K562 (cell line): ENCODE measurements around the gene RNASEH1. TPM values are rescaled to one million over a fixed set of nuclear protein-coding genes. Genes with fewer than 3 reads are reported as not detected.

Experiments used
- ATAC-seq: fragments of 200-7000 bp; cut with Tn5 transposase; 3 replicates; pipeline ENCODE4 v1.9.1; 2020; ENCODE audit warnings: moderate library complexity
- BruUV-seq: library from RNA; stranded (reverse); fragments of 400-500 nt; replicated peaks from 2 replicates; lab custom pipeline; 2021; lab: Mats Ljungman, UMichigan
- CTCF ChIA-PET: fragments of 300-600 bp; formaldehyde crosslinking; extraction: SDS; loops from one replicate; lab custom pipeline; 2021; ENCODE audit warnings: low intra/inter-chr PET ratio; lab: Yijun Ruan, JAX
- POLR2A ChIA-PET: fragments of 300-600, 350-650 bp; sonication (Branson Sonifier 250); formaldehyde crosslinking; extraction: SDS; loops from one replicate; lab custom pipeline; 2021; ENCODE audit warnings: antibody characterized with exemption, inconsistent platforms; lab: Yijun Ruan, JAX
- DNase-seq, 4 experiments: peaks; one replicate each; pipeline versions ENCODE4 v3.0.0 to v3.0.0-alpha.2; 2011 to 2018; ENCODE audit warnings: low spot score in 3 of 4, mixed read lengths in 3 of 4; ENCODE audit errors: extremely low read depth in 1 of 4
- FAIRE-seq: peaks from 2 replicates; lab custom pipeline; 2011; peaks lifted over from hg19 to GRCh38; lab: Jason Lieb, UNC
- H2AFZ ChIP-seq: 2 replicates; pipeline ENCODE4 v1.6.0; 2011; ENCODE audit warnings: low read depth, low read length, control low read depth, inconsistent platforms
- H3K27ac ChIP-seq: fragments of 200-600 bp; 3 replicates; pipeline ENCODE4 v1.8.0; 2011; ENCODE audit warnings: low read depth, mild to moderate bottlenecking, control low read depth, inconsistent platforms, low read length, moderate library complexity, mixed read lengths; ENCODE audit errors: extremely low read depth
- H3K27me3 ChIP-seq, 2 experiments: fragments of 300-600 bp in 1 of 2; 2 replicates in 1 of 2; 3 replicates in 1 of 2; pipeline versions ENCODE4 v1.6.0 to v1.8.0; 2011; ENCODE audit warnings: inconsistent platforms in 2 of 2, low read length in 2 of 2, mild to moderate bottlenecking in 1 of 2, mixed read lengths in 1 of 2, moderate library complexity in 1 of 2; ENCODE audit not compliant: control insufficient read depth in 2 of 2, insufficient read depth in 2 of 2
- H3K36me3 ChIP-seq: fragments of 300-600 bp; 3 replicates; pipeline ENCODE4 v1.8.0; 2011; ENCODE audit warnings: mild to moderate bottlenecking, low read length, inconsistent platforms; ENCODE audit not compliant: control insufficient read depth, insufficient read depth
- H3K4me1 ChIP-seq, 2 experiments: fragments of 200-600 bp in 1 of 2; replicated peaks in 1 of 2; 2 replicates in 1 of 2; 3 replicates in 1 of 2; pipeline versions ENCODE4 v1.5.1 to v1.8.0; 2011; ENCODE audit warnings: inconsistent platforms in 2 of 2, low read length in 2 of 2, mild to moderate bottlenecking in 1 of 2, mixed read lengths in 1 of 2, moderate library complexity in 1 of 2; ENCODE audit not compliant: control insufficient read depth in 2 of 2, insufficient read depth in 2 of 2
- H3K4me2 ChIP-seq: 2 replicates; pipeline ENCODE4 v1.6.1; 2011; ENCODE audit warnings: low read length, control low read depth, inconsistent platforms, mixed read lengths; ENCODE audit not compliant: insufficient read depth
- H3K4me3 ChIP-seq: fragments of 200-600 bp; sonication (generic), shearing (Covaris generic); 2 replicates; pipeline ENCODE4 v1.5.1; 2016; ENCODE audit warnings: control low read depth, inconsistent platforms
- H3K79me2 ChIP-seq: fragments of 200-600 bp; 3 replicates; pipeline ENCODE4 v1.8.0; 2011; ENCODE audit warnings: low read length, inconsistent platforms; ENCODE audit not compliant: control insufficient read depth, insufficient read depth
- H3K9ac ChIP-seq, 2 experiments: 2 replicates each; pipeline versions ENCODE4 v1.6.0 to v1.6.1; 2011; ENCODE audit warnings: low read depth in 2 of 2, low read length in 2 of 2, control low read depth in 1 of 2, inconsistent platforms in 1 of 2, mild to moderate bottlenecking in 1 of 2, mixed read lengths in 1 of 2; ENCODE audit not compliant: insufficient read depth in 1 of 2
- H3K9me1 ChIP-seq: one replicate; pipeline ENCODE4 v1.6.0; 2011; ENCODE audit warnings: inconsistent platforms, mild to moderate bottlenecking, low read length, moderate library complexity; ENCODE audit not compliant: control insufficient read depth, insufficient read depth
- H3K9me3 ChIP-seq: replicated peaks from 2 replicates; pipeline ENCODE4 v1.5.1; 2011; ENCODE audit warnings: low read depth, low read length, inconsistent platforms; ENCODE audit not compliant: control insufficient read depth, insufficient read depth
- H4K20me1 ChIP-seq: replicated peaks from 2 replicates; pipeline ENCODE4 v1.6.1; 2011; ENCODE audit warnings: low read length, inconsistent platforms, mixed read lengths; ENCODE audit not compliant: control insufficient read depth, insufficient read depth
- ASH1L ChIP-seq: fragments of 450-650 bp; IDR thresholded peaks from 2 replicates; pipeline ENCODE4 v1.6.1; 2018; ENCODE audit warnings: borderline replicate concordance, mild to moderate bottlenecking, low read depth; ENCODE audit not compliant: partially characterized antibody
- ATF6 ChIP-seq: sonication (generic); formaldehyde crosslinking; IDR thresholded peaks from 2 replicates; pipeline ENCODE4 v1.4.0; 2020; ENCODE audit warnings: mild to moderate bottlenecking, missing genetic modification reagents
- BCOR ChIP-seq: fragments of 450-650 bp; IDR thresholded peaks from 2 replicates; pipeline ENCODE4 v1.6.1; 2016
- ETS1 ChIP-seq: conservative IDR thresholded peaks from 2 replicates; pipeline ENCODE4 v1.6.1; 2011; ENCODE audit warnings: low read depth, mild to moderate bottlenecking, low read length; ENCODE audit not compliant: control insufficient read depth
- KAT7 ChIP-seq: sonication (generic); formaldehyde crosslinking; IDR thresholded peaks from 2 replicates; pipeline ENCODE4 v1.8.0; 2022; ENCODE audit warnings: missing genetic modification reagents, mild to moderate bottlenecking, borderline replicate concordance
- RHOXF2B ChIP-seq: fragments of 250-450 bp; sonication (Bioruptor Pico); conservative IDR thresholded peaks from 2 replicates; pipeline ENCODE4 v1.5.1; 2021
- TCF7 ChIP-seq: sonication (generic); IDR thresholded peaks from 2 replicates; pipeline ENCODE4 v1.6.1; 2016; ENCODE audit warnings: antibody characterized with exemption, borderline replicate concordance
- TSHZ1 ChIP-seq: fragments of 250-450 bp; sonication (Bioruptor Pico); IDR thresholded peaks from 2 replicates; pipeline ENCODE4 v1.4.0; 2020; ENCODE audit warnings: mild to moderate bottlenecking, moderate library complexity
- ZNF224 ChIP-seq: sonication (generic); formaldehyde crosslinking; IDR thresholded peaks from 2 replicates; pipeline ENCODE4 v1.8.0; 2022; ENCODE audit warnings: mild to moderate bottlenecking, missing genetic modification reagents
- WGBS: fragments of 100-300 bp; shearing (Covaris generic); methylation state at CpG from one replicate; pipeline ENCODE4 v1.1.6; 2016; ENCODE audit warnings: low coverage, mixed read lengths; ENCODE audit not compliant: insufficient coverage; ENCODE audit errors: missing lambda C conversion rate; 5-methylcytosine and 5-hydroxymethylcytosine counted together
- in situ Hi-C: fragments of 300-500 bp; cut with MboI; formaldehyde crosslinking; loops from 4 replicates; pipeline ENCODE4 v1.15.0; 2018; ENCODE audit warnings: inconsistent platforms, mixed read lengths
- intact Hi-C: fragments of 100-400 bp; cut with micrococcal nuclease; formaldehyde crosslinking; loops from 2 replicates; pipeline ENCODE4 v1.14.2; 2022
- polyA plus RNA-seq, 8 experiments: library from polyadenylated mRNA; depleted of rRNA in 4 of 8; stranded (reverse) in 5 of 8; unstranded in 3 of 8; fragments of >200 nt; fragmentation: Nextera tagmentation in 2 of 8; fragmentation: Illumina TruSeq in 1 of 8; extraction: Ambion mirVana in 2 of 8; extraction: Trizol in 1 of 8; gene quantifications; 2 replicates each; pipeline versions ENCODE4 v1.2.1 to v1.2.3, GENCODE V29; 2011 to 2014; ENCODE audit warnings: inconsistent platforms in 1 of 8, missing spikeins in 1 of 8
- total RNA-seq, 7 experiments: library from RNA; depleted of rRNA in 6 of 7; stranded (reverse); fragments of >200 nt in 6 of 7; fragmentation: Illumina TruSeq in 2 of 7; extraction: Trizol in 2 of 7; gene quantifications; 2 replicates each; pipeline versions ENCODE4 v1.2.1 to v1.2.3, GENCODE V29; 2011 to 2021; ENCODE audit warnings: low replicate concordance in 1 of 7

RNASEH1 gene
- total and polyA plus RNA-seq, 9 of the 15 experiments (the other 6 are each of a cell fraction or from before 2014, with no cell fraction given), result 25.7 to 47.5 (median 42.8) TPM

GRCh38 chr2:3520591-3520990 lies 37.5 kb downstream of the RNASEH1 start:
- BruUV-seq, result no TSS peak
- FAIRE-seq (no peak), DNase-seq (no peak)
- H3K79me2 ChIP-seq, result peaks cover 33% of the 10 kb centered on the region
- intact Hi-C loops, result no loop called here
- H3K4me1 ChIP-seq, result peaks cover 27 to 33% of the 10 kb centered on the region in 2 experiments
- TF ChIP-seq RHOXF2B (CRISPR knock-in tag) (no peak), ETS1 (no peak), KAT7 (CRISPR knock-in tag) (no peak), TCF7 (no peak), ZNF224 (CRISPR knock-in tag) (no peak), ATF6 (no peak), TSHZ1 (CRISPR knock-in tag) (no peak), ASH1L (no peak), BCOR (no peak)
- TF ChIP-seq, all 486 proteins: peak for 0
- 51% methylated on average over 4 of the region's 6 CpGs for WGBS
- ATAC-seq, result no peak
- Histone ChIP-seq H3K36me3 (peaks cover 11% of the 10 kb centered on the region; the same call in 1 of the 3 replicates), H3K27me3 (no peaks in the 10 kb centered on the region), H2AFZ (no peak overlapping the region), H3K9ac (peak overlapping the region; percentile 45 to 77; a peak in 2 of 4 replicates), H3K9me3 (0 out of 2 replicates have a peak, but pooled peaks cover 3% of the 10 kb centered on the region), H4K20me1 (no peaks in the 10 kb centered on the region), H3K9me1 (no peaks in the 10 kb centered on the region), H3K4me2 (peak overlapping the region; percentile 93), H3K27ac (no peak overlapping the region), H3K4me3 (peak overlapping the region; percentile 71; the same call in 1 of the 2 replicates)
- ChIA-PET CTCF (no interaction called here), POLR2A (interaction anchor here (1.2 kb wide), 1 partner anchor 8 kb away, joined by 5 read pairs; no protein-coding TSS in a partner anchor)
- in situ Hi-C loops, result no loop called here
